ENCODE data around the gene COG2. TPM values are rescaled to one million over a fixed set of nuclear protein-coding genes. Genes with fewer than 3 reads are reported as not detected.
A peak's percentile ranks its signal among the peaks of the same experiment; 100 is the strongest.

COG2 gene
- total and polyA plus RNA-seq, 2 of the 13 experiments (the other 11 are each of a cell fraction or from before 2014, with no cell fraction given): 16.8 to 36.3 TPM

- TF ChIP-seq ZNF710 (CRISPR knock-in tag; IDR thresholded peaks at IDR 0.05; ENCODE audit: borderline replicate concordance) (peak; percentile 93), ATF5 (CRISPR knock-in tag; IDR thresholded peaks at IDR 0.05; ENCODE audit: low read depth) (peak; percentile 84; the same call in 1 of the 2 replicates), NFATC3 (CRISPR knock-in tag; IDR thresholded peaks at IDR 0.05) (0 out of 2 replicates have a peak, but pooled peaks have one; percentile 85), MAFK (conservative IDR thresholded peaks at IDR 0.05 in 1 of 2, IDR thresholded peaks at IDR 0.05 in 1 of 2; ENCODE audit: low read length in 2 of 2) (no peak), ZBTB37 (CRISPR knock-in tag; IDR thresholded peaks at IDR 0.05) (no peak), SP4 (CRISPR knock-in tag; IDR thresholded peaks at IDR 0.05) (peak; percentile 82), HOXA5 (CRISPR knock-in tag; IDR thresholded peaks at IDR 0.05) (peak; percentile 80), BCLAF1 (IDR thresholded peaks at IDR 0.05) (no peak), ZNF879 (CRISPR knock-in tag; IDR thresholded peaks at IDR 0.05) (0 out of 2 replicates have a peak, but pooled peaks have one; percentile 72), ZNF512B (CRISPR knock-in tag; IDR thresholded peaks at IDR 0.05; ENCODE audit: borderline replicate concordance) (no peak), JUNB (CRISPR knock-in tag; IDR thresholded peaks at IDR 0.05; ENCODE audit: borderline replicate concordance) (no peak), PHF5A (CRISPR knock-in tag; IDR thresholded peaks at IDR 0.05; ENCODE audit: low read depth, unreplicated experiment) (peak; percentile 99), ZBTB3 (CRISPR knock-in tag; IDR thresholded peaks at IDR 0.05; ENCODE audit: borderline replicate concordance, low read depth) (no peak), SKIL (CRISPR knock-in tag; IDR thresholded peaks at IDR 0.05; ENCODE audit: borderline replicate concordance) (peak; percentile 45; the same call in 1 of the 2 replicates), ZNF124 (CRISPR knock-in tag; IDR thresholded peaks at IDR 0.05) (peak; percentile 62), SAP130 (CRISPR knock-in tag; IDR thresholded peaks at IDR 0.05; ENCODE audit: low read depth) (peak; percentile 97)
Observed at GRCh38 chr1:230642263-230642959, at the start of gene COG2 (continued).
